IMR-90 (cell line): ENCODE results near the gene TACC3.

Experiments used
- CEBPB ChIP-seq: IDR thresholded peaks from 2 replicates; pipeline ENCODE4 v1.6.1; 2012; ENCODE audit warnings: low read depth, low read length, improper control_type of control experiment
- CTCF ChIP-seq: conservative IDR thresholded peaks from 2 replicates; pipeline ENCODE4 v1.5.1; 2012; ENCODE audit warnings: mild to moderate bottlenecking, low read depth, low read length, improper control_type of control experiment
- MXI1 ChIP-seq: IDR thresholded peaks from 2 replicates; pipeline ENCODE4 v1.6.1; 2012; ENCODE audit warnings: low read depth, mild to moderate bottlenecking, low read length, moderate library complexity, borderline replicate concordance
- POLR2A ChIP-seq: IDR thresholded peaks from 2 replicates; pipeline ENCODE4 v1.6.1; 2012; ENCODE audit warnings: mild to moderate bottlenecking, low read depth, low read length
- RAD21 ChIP-seq: IDR thresholded peaks from 2 replicates; pipeline ENCODE4 v1.6.1; 2012; ENCODE audit warnings: low read length, improper control_type of control experiment
- RCOR1 ChIP-seq: IDR thresholded peaks from 2 replicates; pipeline ENCODE4 v1.6.1; 2012; ENCODE audit warnings: mild to moderate bottlenecking, low read length, improper control_type of control experiment; ENCODE audit not compliant: insufficient replicate concordance
- RFX5 ChIP-seq: IDR thresholded peaks from 2 replicates; pipeline ENCODE4 v1.8.0; 2012; ENCODE audit warnings: low read depth, mild to moderate bottlenecking, low read length, moderate library complexity

GRCh38 chr4:1740021-1740545, 18.8 kb downstream of the TACC3 start:
- no peak for TF ChIP-seq RFX5
- TF ChIP-seq CEBPB = no peak
- no peak for TF ChIP-seq CTCF
- no peak for TF ChIP-seq MXI1
- TF ChIP-seq RAD21 = no peak
- no peak for TF ChIP-seq RCOR1
- TF ChIP-seq POLR2A = no peak
